Measurements from ENCODE around the gene ABCG4.

DNA sequence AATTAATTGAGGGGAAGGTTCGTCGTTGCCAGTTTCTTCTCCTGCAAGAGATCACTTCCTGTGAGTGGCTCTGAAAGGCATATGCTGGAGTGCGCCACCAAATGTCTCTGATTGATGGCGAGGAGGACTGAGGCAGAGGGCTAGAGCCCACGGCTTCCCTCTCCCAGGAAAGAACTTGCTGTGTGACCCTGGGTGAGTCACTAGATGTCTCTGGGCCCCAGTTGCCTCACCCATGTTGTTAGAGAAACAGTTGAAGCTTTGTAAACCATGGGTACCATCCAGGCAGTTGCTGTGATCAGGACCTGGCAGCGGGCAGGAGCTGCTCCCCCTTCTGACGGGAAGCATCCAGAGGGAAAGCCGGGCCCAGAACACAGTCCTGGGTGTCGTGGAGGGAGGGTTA is 3.2 kb downstream of the ABCG4 start:
- TF ChIP-seq, protein P1, sequence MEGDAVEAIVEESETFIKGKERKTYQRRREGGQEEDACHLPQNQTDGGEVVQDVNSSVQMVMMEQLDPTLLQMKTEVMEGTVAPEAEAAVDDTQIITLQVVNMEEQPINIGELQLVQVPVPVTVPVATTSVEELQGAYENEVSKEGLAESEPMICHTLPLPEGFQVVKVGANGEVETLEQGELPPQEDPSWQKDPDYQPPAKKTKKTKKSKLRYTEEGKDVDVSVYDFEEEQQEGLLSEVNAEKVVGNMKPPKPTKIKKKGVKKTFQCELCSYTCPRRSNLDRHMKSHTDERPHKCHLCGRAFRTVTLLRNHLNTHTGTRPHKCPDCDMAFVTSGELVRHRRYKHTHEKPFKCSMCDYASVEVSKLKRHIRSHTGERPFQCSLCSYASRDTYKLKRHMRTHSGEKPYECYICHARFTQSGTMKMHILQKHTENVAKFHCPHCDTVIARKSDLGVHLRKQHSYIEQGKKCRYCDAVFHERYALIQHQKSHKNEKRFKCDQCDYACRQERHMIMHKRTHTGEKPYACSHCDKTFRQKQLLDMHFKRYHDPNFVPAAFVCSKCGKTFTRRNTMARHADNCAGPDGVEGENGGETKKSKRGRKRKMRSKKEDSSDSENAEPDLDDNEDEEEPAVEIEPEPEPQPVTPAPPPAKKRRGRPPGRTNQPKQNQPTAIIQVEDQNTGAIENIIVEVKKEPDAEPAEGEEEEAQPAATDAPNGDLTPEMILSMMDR (IDR thresholded peaks at IDR 0.05): no peak
- TF ChIP-seq POLR2A (IDR thresholded peaks at IDR 0.05): no peak
